Neural progenitor cell (in vitro differentiated cells): ENCODE data around the gene EHMT1. TPM values are rescaled to one million over a fixed set of nuclear protein-coding genes. Genes with fewer than 3 reads are reported as not detected.

ENCODE experiments used
- DNase-seq: peaks from one replicate; pipeline ENCODE4 v3.0.0-alpha.2; 2016; ENCODE audit warnings: low spot score
- H2AFZ ChIP-seq: fragments of 200-600 bp; sonication (generic); replicated peaks from 2 replicates; pipeline ENCODE4 v1.6.1; 2016; ENCODE audit warnings: antibody characterized with exemption
- H3F3A ChIP-seq: fragments of 200-600 bp; sonication (generic); 2 replicates; pipeline ENCODE4 v1.6.1; 2016; ENCODE audit warnings: antibody characterized with exemption, low read depth
- H3K27ac ChIP-seq: fragments of 200-600 bp; sonication (generic); 2 replicates; pipeline ENCODE4 v1.5.1; 2016; ENCODE audit warnings: mild to moderate bottlenecking
- H3K27me3 ChIP-seq: fragments of 200-600 bp; sonication (generic); 2 replicates; pipeline ENCODE4 v1.6.1; 2016; ENCODE audit warnings: mild to moderate bottlenecking, moderate library complexity
- H3K36me3 ChIP-seq: fragments of 200-600 bp; sonication (generic); 2 replicates; pipeline ENCODE4 v1.5.1; 2016
- H3K4me1 ChIP-seq: fragments of 200-600 bp; sonication (generic); 2 replicates; pipeline ENCODE4 v1.6.1; 2016; ENCODE audit warnings: mixed run types
- H3K4me2 ChIP-seq: fragments of 200-600 bp; sonication (generic); 2 replicates; pipeline ENCODE4 v1.6.1; 2016
- H3K4me3 ChIP-seq: fragments of 200-600 bp; sonication (generic); 2 replicates; pipeline ENCODE4 v1.5.1; 2016
- H3K79me2 ChIP-seq: fragments of 200-600 bp; sonication (generic); 2 replicates; pipeline ENCODE4 v1.6.1; 2016; ENCODE audit warnings: low read depth
- H3K9ac ChIP-seq: fragments of 200-600 bp; sonication (generic); 2 replicates; pipeline ENCODE4 v1.6.1; 2016
- H3K9me3 ChIP-seq: fragments of 200-600 bp; sonication (generic); 2 replicates; pipeline ENCODE4 v1.5.1; 2016; ENCODE audit warnings: low read depth
- H4K20me1 ChIP-seq: fragments of 200-600 bp; sonication (generic); 2 replicates; pipeline ENCODE4 v1.6.1; 2016; ENCODE audit warnings: low read depth
- H3K27ac Mint-ChIP-seq: 3 replicates; pipeline ENCODE4 v1.8.0; 2021; ENCODE audit warnings: mixed read lengths
- H3K27me3 Mint-ChIP-seq: 2 replicates; pipeline ENCODE4 v1.8.0; 2022; ENCODE audit warnings: low read depth, mild to moderate bottlenecking, inconsistent platforms, moderate library complexity, mixed read lengths; ENCODE audit not compliant: insufficient read depth
- H3K36me3 Mint-ChIP-seq: 3 replicates; pipeline ENCODE4 v1.8.0; 2021; ENCODE audit warnings: mixed read lengths
- H3K4me1 Mint-ChIP-seq: 3 replicates; pipeline ENCODE4 v1.8.0; 2021; ENCODE audit warnings: mixed read lengths
- H3K4me3 Mint-ChIP-seq: 3 replicates; pipeline ENCODE4 v1.8.0; 2021; ENCODE audit warnings: mild to moderate bottlenecking, moderate library complexity, mixed read lengths
- H3K9me3 Mint-ChIP-seq: 3 replicates; pipeline ENCODE4 v1.8.0; 2020; ENCODE audit warnings: mixed read lengths
- CTCF ChIP-seq: fragments of 200-600 bp; sonication (generic); IDR thresholded peaks from 2 replicates; pipeline ENCODE4 v1.5.1; 2017; ENCODE audit warnings: antibody characterized with exemption, mild to moderate bottlenecking
- EZH2 ChIP-seq: fragments of 200-600 bp; sonication (generic); IDR thresholded peaks from 2 replicates; pipeline ENCODE4 v1.6.1; 2017; ENCODE audit warnings: antibody characterized with exemption, mild to moderate bottlenecking, moderate library complexity
- EZH2phosphoT487 ChIP-seq: fragments of 200-600 bp; sonication (generic); IDR thresholded peaks from 2 replicates; pipeline ENCODE4 v1.6.1; 2017; ENCODE audit warnings: antibody characterized with exemption
- total RNA-seq: library from RNA; depleted of rRNA; stranded (reverse); fragments of >200 nt; gene quantifications from 2 replicates; pipeline ENCODE4 v1.2.3, GENCODE V29; 2015; ENCODE audit warnings: low replicate concordance

Gene EHMT1
- total RNA-seq, 1 donor from 2014 or later = 47.8 TPM

GRCh38 chr9:137825324-137825989, 206.7 kb downstream of the EHMT1 start:
- no peaks in the 10 kb centered on the region for H3K36me3 ChIP-seq
- peaks cover 15% of the 10 kb centered on the region for H3K79me2 ChIP-seq
- no peak overlapping the region for H3K27ac Mint-ChIP-seq
- no peak overlapping the region for H3K4me3 ChIP-seq
- H2AFZ ChIP-seq = no peak overlapping the region
- H3F3A ChIP-seq = no peaks in the 10 kb centered on the region
- DNase-seq = no peak
- peaks cover 4% of the 10 kb centered on the region for H3K27me3 Mint-ChIP-seq
- H3K4me1 Mint-ChIP-seq = no peaks in the 10 kb centered on the region
- H3K9me3 Mint-ChIP-seq = peaks cover 30% of the 10 kb centered on the region
- no peak overlapping the region for H3K27ac ChIP-seq
- peaks cover 58% of the 10 kb centered on the region for H3K36me3 Mint-ChIP-seq
- H4K20me1 ChIP-seq = peaks cover 26% of the 10 kb centered on the region
- H3K9ac ChIP-seq = no peak overlapping the region
- no peak overlapping the region for H3K4me3 Mint-ChIP-seq
- no peaks in the 10 kb centered on the region for H3K4me1 ChIP-seq
- TF ChIP-seq EZH2phosphoT487 (no peak), CTCF (no peak), EZH2 (no peak)
- no peaks in the 10 kb centered on the region for H3K9me3 ChIP-seq
- H3K27me3 ChIP-seq = no peaks in the 10 kb centered on the region
- H3K4me2 ChIP-seq = no peak overlapping the region

- Histone ChIP-seq H4K20me1 (peaks cover 26% of the 10 kb centered on the region), H3K4me3 (no peak overlapping the region), H3K9me3 (no peaks in the 10 kb centered on the region), H3K27ac (no peak overlapping the region), H3K27me3 (no peaks in the 10 kb centered on the region), H3F3A (no peaks in the 10 kb centered on the region), H3K9ac (no peak overlapping the region), H3K36me3 (no peaks in the 10 kb centered on the region), H3K79me2 (peaks cover 15% of the 10 kb centered on the region), H3K4me1 (no peaks in the 10 kb centered on the region), H2AFZ (no peak overlapping the region), H3K4me2 (no peak overlapping the region)
- TF ChIP-seq CTCF = no peak
- TF ChIP-seq EZH2phosphoT487 = no peak
- TF ChIP-seq EZH2 = no peak
- Mint-ChIP-seq H3K36me3 (peaks cover 49% of the 10 kb centered on the region), H3K27ac (no peak overlapping the region), H3K27me3 (peaks cover 8% of the 10 kb centered on the region), H3K4me3 (no peak overlapping the region), H3K4me1 (no peaks in the 10 kb centered on the region), H3K9me3 (peaks cover 15% of the 10 kb centered on the region)
- DNase-seq = no peak
Measured at GRCh38 chr9:137827908-137828526, 209.2 kb downstream of the EHMT1 start.

- Histone ChIP-seq H3K9me3 (no peaks in the 10 kb centered on the region), H3F3A (no peaks in the 10 kb centered on the region), H3K4me3 (no peak overlapping the region), H2AFZ (no peak overlapping the region), H3K4me2 (no peak overlapping the region), H3K79me2 (peaks cover 14% of the 10 kb centered on the region), H4K20me1 (peaks cover 26% of the 10 kb centered on the region), H3K9ac (no peak overlapping the region), H3K4me1 (no peaks in the 10 kb centered on the region), H3K27me3 (no peaks in the 10 kb centered on the region), H3K27ac (no peak overlapping the region), H3K36me3 (no peaks in the 10 kb centered on the region)
- Mint-ChIP-seq H3K4me3 (no peak overlapping the region), H3K9me3 (peaks cover 14% of the 10 kb centered on the region), H3K4me1 (no peaks in the 10 kb centered on the region), H3K36me3 (peaks cover 48% of the 10 kb centered on the region), H3K27me3 (peaks cover 8% of the 10 kb centered on the region), H3K27ac (no peak overlapping the region)
- TF ChIP-seq CTCF (no peak), EZH2phosphoT487 (no peak), EZH2 (no peak)
- peak; percentile 86 for DNase-seq
Measured at GRCh38 chr9:137828527-137829259, 209.9 kb downstream of the EHMT1 start.
